Right lobe of liver (tissue), 4 donors: ENCODE data around the gene CDC25C.

ENCODE experiments used
- CTCF ChIP-seq, 4 donors: fragments of 200-600 bp in 3 of 4; fragments of 450-650 bp in 1 of 4; IDR thresholded peaks; one replicate each; pipeline versions ENCODE4 v1.5.1 to v1.8.0; 2016 to 2022; ENCODE audit warnings: antibody characterized with exemption in 4 of 4, mild to moderate bottlenecking in 2 of 4
- POLR2A ChIP-seq: fragments of 450-650 bp; IDR thresholded peaks from one replicate; pipeline ENCODE4 v1.6.1; 2017; ENCODE audit warnings: antibody characterized with exemption, mild to moderate bottlenecking
- donor health status: DM: no; HTN: no; CAD: no.
- donor health status: DM: no; HTN: no; CAD: no.
- donor health status: DM: no; HTN: yes; CAD: no.

- no peak for TF ChIP-seq CTCF (IDR thresholded peaks at IDR 0.05)
- TF ChIP-seq POLR2A: no peak
Observed at GRCh38 chr5:138330813-138331448, 673 bp downstream of the CDC25C start.
